HG02610 (cell line): Measurements from ENCODE around the gene C1orf115.
"Not testable (repeated sequence)": the region's sequence is repeated elsewhere in the genome, so short reads cannot be mapped to it uniquely, and the experiment has no call there.

ENCODE experiments used
- ATAC-seq: cut with Tn5 transposase; IDR thresholded peaks from one replicate; pipeline ENCODE4 v1.9.1; 2021; ENCODE audit warnings: mild to moderate bottlenecking, moderate library complexity; ENCODE audit not compliant: unreplicated experiment

C1orf115 gene

DNA sequence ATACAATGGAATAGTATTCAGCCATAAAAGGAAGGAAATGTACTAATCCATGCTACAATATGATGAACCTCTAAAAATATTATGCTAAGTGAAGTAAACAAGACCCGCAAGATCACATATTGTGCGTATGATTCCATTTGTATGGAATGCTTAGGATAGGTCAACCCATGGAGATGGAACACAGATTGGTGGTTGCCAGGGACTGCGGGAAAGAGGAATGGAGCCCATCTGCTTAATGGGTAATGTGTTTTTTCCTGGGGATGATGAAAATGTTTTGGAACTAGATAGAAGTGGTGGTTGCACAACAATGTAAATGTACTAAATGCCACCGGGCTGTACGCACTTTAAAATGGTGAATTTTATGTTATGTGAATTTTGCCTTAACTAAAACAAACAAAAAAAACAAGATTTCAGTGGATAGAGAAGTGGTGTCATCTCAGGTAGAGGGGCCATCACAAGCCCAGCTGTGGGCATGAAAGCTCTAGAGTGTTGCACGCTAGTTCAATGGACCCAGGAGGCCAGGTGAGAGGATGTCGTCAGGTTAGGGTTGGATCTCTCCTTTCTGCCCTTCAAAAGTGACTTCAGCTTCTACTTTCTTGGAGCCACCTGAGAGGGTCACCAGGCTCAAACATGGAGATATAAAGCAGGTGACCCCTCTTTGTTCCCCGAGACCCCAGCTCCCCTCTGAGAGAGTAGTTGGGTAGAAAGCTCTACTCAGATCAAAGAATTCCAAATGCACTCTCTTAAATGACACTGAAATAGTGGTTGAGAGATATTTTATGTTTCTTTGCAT lies 2.5 kb downstream of the C1orf115 start:
- no peak for ATAC-seq

DNA sequence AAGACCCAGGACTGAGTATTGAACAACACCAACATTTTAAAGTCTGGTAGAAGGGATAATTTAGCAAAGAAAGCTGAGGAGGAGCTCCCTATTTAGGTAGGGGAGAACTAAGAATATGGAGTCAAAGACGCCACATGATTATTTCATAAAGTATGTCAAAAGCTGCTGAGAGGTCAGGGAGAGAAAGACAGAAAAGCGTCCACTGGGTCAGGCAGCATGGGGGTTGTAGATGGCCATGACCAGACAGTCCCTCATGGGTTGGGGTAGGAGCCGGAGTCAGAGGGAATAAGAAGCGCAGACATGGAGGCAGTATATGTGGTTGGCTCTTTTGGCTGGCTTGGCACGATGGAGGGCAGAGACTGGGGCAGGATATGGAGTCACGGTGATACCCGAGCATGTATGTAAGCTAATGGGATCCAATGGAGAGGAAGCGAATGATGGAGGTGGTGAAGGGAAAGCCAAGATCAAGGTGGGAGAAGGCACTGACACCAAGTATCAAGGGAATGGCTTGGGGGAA lies 4.8 kb downstream of the C1orf115 start:
- no peak for ATAC-seq

DNA sequence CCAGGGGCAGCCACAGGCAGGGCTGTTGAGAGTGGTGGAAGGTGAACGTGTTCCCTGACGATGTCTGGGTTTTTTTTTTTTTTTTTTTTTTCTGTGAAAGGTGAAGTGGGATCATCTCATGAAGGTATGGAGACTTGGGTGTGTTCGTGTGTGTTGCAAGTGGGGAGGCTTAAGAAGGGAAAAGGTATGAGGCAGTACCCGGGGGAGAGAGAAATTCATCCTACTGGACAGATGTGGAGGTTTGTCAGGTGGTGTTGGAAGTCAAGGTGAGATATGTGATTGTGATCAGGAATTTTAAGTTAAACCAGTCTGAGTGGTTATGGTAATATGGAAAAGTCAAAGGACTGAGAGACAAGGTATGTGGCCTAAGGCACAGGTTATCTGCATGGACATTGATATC lies 5.3 kb downstream of the C1orf115 start:
- ATAC-seq, result no peak

DNA sequence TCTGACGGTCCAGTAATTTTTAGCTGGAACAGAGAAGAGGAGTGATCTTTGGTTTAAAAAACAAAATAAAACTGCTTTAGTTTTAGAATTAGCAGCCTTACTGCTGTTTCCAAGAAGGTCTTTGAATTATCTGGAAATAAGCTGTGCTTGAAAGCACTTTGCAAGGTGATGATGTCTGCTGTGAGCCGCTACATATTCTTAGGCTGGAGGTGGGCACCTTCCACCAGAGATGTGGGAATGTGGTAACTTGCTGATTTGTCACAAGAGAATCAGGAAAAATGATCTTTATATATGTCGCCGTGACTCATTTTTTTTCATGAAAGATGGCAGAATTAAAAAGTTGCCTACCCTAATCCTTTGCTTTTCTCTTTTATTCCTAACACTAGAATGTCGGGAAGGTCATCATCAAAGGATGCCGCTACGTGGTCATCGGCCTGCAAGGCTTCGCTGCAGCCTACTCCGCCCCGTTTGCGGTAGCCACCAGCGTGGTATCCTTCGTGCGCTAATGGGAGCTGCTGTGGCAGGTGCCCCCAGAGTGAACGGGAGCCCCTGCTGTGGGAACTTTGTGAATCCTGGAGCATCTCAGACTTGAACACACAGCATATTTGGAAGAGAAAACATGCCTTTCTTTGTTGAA lies 6.2 kb downstream of the C1orf115 start:
- no peak for ATAC-seq

DNA sequence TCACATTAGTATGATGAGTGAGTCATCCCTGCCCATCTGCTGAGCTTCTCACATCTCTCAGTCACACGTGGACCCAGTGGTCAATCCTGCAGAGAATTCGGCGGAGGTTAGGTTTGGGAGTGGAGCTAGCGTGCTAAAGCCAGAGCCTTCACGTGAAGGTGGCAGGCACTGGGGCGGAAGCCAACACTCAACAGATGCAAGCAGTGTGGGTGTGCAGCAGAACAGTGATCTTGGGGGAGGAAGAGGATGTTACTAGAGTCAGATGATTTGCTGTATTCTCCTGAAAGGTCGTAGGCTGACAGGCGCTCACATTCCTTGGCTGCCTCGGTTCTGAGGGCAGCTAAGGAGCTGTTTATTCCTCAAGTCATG lies 6.7 kb downstream of the C1orf115 start:
- no peak for ATAC-seq

DNA sequence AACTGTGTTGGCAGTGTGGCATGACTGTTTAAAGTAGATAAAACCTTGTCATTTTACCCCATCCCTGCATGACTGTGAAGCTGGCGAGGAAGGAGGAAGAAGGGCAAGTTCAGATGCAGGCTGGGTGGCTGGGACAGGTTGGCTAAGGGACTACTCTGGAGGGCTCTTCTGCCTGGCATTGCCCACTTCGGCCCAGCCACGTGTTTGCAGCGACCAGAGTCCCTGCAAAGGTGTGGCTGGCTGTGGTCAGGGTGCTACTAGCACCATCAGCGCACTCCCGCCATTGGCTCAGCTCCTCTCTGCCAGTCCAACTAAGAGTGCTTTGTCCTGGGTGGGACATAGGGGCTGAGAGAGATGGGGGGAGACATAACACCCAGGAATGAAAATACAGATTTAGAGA lies 7.2 kb downstream of the C1orf115 start:
- ATAC-seq, result no peak

DNA sequence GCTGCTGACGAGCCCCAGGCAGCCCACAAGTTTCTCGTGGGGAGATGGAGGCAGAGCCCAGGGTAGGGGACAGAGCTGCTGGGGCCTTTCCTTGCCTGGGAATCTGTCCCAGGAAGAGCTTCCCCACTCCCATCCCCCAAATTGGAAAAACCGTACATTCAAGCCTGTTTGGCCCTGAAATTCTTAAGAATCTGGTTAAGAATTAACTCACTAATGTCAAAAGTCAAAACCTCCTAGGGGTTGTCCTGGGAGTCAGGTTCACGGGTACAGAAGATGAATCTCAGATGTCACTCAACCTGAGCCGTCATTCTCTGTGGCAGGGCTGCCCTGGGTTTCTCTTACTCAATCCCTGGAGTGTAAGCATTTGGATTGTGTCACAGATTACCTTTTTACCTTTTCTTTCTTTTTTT lies 8.4 kb downstream of the C1orf115 start:
- ATAC-seq, result no peak

DNA sequence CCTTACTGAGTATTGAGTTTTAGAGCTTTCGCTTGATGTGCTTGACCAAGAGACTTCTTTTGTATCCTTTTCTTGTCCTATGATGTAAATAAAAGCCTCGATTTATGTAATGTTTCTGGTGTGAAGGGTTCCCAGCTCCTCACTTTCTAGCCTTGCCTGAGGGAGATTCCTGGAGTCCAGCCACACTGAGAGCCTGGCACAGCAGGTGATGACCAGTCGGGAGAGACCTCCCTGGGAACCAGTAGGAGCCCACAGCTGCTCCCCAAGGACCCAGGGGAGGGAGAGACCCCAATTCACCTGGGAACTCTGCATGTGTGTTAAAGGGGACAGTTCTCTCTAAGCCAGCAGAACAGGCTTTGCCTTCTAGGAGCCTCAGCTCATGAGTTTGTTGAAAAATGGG lies 8.9 kb downstream of the C1orf115 start:
- ATAC-seq, result no peak

DNA sequence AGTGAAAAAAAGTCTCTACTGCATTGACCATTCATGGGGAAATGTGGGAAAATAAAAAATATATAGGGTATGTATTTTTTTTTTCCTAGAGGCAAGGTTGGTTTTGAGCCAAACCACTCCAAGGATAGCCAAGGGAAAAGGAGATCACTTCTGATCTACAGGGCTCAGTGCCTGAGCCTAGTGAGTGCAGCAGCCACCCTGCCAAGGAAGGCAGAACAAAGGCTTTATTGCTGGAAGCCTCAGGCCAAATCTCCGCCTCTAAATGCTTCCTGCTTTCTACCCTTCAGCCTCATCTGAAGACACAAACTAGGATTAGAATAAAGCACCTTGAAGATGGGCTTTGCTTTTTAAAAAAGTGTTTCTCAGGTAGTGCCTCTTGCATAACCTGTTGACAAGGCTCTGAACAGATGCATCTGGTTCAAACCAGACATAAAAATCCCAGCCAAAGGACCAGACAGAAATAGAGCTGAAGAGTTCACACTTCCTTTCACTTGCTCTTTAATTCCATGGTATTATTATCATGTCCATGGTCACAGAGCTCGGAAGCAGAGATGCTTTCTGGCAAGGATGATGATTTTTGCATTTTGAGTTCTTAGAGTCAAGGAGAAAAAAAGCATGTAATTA lies 10.5 kb downstream of the C1orf115 start:
- no peak for ATAC-seq

DNA sequence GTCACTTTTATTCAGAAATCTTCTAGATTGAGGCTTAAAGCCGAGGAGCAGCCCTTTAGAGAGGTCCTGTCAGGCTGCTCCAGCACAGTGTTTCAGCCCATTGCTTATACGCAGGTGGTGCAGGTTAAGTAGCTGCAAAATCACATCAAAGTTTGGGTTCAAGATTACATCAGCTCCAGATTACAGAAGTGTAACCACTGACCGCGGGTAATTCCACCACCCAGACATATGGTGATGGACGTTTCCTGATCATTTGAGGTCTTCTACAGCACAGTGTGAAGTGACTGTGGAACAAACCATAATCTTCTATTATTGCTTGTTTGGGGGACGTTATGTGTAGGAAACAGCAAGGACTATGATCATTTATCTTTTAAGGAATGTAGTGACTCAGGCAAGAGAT lies 11.8 kb downstream of the C1orf115 start:
- peak; percentile 38 for ATAC-seq

DNA sequence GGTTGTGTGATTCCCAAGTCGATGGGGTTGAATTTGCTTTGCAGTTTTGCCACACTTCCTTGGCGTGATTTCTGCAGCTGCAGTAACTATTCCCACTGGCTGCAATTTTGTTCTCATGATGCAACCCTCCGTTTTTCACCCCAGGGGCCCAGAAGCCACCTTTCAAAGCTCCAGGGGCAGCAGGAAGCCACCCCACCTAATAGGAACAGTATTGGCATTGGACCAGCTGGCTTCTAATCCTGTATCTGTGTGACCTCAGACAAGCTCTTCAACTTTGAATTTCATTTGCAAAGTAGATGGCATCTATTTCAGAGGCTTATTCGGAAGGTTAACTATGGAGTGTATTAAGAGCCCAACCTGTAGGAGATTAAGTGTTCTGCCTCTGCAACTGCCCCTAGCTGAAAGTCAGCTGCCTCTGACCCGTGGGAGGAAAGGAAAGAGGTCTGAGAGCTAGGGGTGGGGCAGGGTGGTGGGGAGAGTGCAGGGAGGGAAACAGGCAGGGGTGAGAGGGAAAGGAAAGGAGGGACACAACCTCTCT lies 12.6 kb downstream of the C1orf115 start:
- no peak for ATAC-seq

DNA sequence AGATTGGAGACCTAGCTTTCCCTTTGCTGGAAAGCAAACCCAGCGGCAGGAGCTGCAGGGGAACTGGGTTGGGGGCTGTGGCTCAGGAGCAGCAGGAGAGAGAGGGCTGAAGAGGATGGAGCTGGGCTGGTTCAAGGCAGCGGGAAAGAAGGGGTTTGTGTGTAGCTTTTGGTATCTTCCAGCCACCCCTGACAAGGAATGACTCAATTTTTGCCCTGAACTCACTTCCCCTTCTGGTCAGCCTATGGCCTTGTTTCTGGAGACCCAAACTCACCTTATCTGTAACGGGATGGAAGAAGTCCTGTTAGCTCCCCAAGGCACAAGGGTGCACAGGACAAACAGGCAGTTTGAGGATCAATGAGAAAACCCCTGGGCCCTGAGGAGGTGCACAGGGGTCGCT lies 13.1 kb downstream of the C1orf115 start:
- no peak for ATAC-seq

DNA sequence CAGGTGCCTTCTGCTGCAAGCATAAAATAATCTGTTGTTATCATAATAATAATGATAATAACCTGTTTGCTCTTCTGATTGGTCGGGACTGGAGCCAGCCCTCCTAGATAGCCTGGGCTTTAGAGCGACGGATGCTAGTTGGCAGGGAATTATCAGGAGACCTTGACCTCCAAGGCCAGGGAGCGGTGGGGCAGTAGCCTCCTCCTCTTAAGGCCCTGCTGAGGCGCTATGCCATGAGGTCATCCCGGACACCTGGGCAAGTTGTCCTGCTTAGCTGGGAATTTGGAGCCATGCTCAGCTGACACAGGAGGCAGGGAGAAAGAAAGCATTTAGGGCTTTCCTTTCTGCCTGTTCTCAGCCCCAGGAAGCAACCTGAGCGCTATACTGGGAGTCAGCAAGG lies 15.6 kb downstream of the C1orf115 start:
- ATAC-seq, result no peak

DNA sequence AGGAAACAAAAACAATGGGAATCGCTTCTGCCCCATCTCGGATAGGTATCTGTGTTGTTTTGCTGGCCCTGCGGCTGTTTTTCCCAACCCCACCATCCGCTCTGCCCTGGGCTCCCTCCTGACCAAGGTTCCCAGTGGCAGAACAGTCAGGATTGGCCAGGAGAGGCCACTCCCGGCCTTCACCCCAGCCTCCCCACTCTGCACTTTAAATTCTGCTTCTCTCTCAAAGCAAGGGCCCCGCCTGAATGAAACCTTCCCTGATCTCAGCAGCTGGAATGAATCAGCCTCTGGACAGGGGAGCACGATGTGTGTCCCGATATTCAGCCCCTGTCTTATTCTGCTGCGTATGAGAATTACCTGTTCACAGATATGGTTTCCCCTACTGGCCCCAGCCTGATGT lies 16.3 kb downstream of the C1orf115 start:
- ATAC-seq, result no peak

DNA sequence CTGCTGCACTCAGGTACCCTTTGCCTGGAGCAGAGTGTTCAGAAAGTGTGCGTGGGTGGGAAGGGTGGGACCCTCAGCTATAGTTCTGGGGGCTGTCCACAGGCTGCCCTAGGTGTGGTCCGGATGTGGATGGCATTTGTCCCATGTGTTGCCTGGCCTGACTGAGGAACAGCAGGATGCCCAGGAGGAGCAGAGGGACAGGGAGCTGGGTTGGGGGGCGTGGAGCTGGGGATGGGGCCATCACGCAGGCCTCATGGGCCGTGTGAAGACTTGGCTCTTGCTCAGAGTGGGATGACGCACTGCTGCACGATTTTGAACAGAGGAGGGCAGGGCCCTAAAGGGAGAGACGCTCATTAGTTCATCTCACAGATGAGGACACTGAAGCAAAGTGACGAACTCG lies 17.0 kb downstream of the C1orf115 start:
- no peak for ATAC-seq

DNA sequence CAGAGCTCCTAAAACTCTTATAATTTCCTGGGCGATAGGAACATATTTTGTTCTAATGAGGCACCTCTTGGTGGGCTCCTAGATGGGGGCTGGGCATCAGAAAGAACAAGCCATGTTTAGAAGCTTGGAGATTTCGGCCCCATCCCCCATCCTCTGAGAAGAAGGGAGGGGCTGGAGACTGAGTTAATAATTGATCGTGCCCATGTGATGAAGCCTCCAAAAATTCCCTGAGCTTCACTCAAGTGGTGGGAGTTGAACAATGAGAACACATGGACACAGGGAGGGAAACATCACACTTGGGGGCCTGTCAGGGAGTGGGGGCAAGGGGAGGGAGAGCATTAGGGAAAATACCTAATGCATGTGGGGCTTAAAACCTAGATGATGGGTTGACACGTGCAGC lies 18.1 kb downstream of the C1orf115 start:
- ATAC-seq, result no peak

DNA sequence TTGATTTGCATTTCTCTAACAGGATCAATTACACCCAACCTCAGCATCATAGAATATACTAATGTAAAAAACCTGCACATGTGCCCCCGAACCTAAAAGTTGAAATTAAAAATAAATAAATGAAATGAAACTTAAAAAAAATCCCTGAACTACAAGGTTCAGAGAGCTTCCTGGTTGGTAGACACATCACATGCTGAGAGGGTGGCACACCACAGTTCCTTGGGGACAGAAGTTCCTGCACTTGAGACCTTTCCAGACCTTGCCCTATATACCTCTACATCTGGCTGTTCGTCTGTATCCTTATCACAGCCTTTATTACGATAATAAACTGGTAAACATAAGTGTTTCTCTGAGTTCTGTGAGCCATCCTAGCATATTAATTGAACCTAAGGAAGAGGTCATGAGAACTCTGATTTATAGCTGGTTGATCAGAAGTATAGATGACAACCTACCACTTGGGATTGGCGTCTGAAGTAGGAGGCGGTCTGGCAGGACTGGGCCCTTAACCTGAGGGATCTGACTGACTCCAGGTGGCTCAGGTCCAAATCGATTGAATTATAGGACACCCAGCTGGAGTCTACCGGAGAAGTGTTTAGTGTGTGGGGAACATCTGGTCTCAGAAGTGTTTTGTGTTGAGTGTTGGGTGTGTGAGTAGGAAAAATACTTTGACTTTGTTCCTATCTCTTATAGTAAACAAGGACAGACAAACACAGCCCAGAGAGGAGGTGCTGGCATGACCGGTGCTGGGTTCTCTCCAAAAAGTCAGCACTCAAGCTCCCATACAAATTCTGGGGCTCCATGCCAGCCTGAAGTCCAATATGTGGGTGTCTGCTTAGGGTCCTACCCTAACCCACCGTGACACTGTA lies 19.0 kb downstream of the C1orf115 start:
- ATAC-seq, result no peak

DNA sequence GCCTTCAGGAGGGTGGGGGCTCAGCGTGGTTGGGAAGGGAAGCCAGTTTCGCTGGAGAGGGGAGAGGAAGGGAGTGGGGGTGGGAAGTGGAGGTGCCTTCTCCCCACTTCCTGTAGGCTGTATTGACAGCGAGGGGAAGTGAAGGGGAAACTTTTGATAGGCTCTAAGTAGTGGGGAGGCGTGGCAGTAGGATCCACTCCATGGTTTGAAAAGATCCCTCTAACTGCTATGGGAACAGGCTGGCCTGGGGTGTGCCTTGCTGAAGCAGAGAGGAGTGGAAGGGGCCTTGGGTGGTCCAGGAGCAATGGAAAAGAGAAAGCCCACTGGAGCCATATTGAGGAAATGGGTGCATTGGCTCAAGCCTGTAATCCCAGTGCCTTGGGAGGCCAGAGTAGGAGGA lies 20.2 kb downstream of the C1orf115 start:
- no peak for ATAC-seq

DNA sequence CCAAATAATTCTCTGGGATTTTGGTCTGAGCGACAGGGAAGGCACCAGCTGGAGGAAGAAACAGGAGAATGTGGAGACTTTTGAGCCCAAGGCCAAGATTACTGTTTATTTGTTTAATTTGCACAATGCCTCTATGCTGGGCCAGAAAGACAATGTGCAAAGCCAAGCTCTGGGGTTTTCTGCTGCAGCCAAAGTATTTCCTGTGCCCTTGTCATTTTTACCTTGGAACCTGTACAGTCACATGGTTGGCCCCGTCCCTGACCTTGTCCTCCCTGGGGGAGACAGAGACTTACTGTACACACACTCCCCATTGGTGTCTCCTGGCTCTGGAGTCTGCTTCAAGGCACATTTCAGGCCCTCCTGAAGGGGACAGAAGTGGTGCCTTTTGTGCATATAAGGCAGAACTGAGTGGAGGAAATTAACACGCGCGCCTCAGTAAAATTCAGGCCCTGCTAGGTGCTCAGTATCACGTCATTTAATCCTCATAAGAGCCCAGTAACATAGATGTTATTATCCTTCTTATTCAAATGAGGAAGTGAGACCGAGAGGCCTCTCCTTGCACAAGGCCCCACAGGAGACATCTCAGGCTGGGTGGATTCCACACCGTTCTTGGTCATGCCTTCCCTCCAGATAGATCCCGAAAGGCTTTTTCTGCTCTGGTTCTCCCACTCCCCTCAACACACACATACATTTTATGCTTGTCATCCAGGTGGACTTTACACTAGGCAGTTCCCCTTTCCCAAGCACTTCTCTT lies 21.1 kb downstream of the C1orf115 start:
- peak; percentile 79 for ATAC-seq

DNA sequence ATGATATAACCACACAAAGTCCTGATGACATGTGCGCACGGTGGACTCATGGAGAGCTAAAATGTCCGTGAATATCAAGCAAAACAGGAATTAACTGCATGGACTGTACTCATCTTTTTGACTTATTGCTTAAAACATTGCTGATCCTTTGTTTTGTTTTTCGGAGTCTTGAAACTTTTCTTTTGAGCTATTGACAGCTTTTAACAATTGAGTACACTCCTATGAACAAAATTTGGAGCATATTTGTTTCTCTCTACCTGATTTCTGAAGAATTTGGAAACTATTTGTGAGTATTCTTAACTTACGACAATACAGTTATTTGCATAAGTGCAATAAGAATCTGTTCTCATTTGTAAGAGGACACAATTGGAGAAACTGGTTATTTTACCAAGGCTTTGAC lies 25.8 kb downstream of the C1orf115 start:
- ATAC-seq, result not testable (repeated sequence)
